Activated CD4-positive, CD25-positive, alpha-beta regulatory T cell treated with anti-CD3 and anti-CD28 coated beads, Interleukin-2, amount 50 U/mL, for 16 hours (primary cell): Measurements from ENCODE around the gene ZNF787.
"Not testable (repeated sequence)": the region's sequence is repeated elsewhere in the genome, so short reads cannot be mapped to it uniquely, and the experiment has no call there.

Experiments used
- DNase-seq: peaks from one replicate; pipeline ENCODE4 v3.0.0-alpha.2; 2020; ENCODE audit warnings: low read depth, low spot score

ZNF787 gene

DNA sequence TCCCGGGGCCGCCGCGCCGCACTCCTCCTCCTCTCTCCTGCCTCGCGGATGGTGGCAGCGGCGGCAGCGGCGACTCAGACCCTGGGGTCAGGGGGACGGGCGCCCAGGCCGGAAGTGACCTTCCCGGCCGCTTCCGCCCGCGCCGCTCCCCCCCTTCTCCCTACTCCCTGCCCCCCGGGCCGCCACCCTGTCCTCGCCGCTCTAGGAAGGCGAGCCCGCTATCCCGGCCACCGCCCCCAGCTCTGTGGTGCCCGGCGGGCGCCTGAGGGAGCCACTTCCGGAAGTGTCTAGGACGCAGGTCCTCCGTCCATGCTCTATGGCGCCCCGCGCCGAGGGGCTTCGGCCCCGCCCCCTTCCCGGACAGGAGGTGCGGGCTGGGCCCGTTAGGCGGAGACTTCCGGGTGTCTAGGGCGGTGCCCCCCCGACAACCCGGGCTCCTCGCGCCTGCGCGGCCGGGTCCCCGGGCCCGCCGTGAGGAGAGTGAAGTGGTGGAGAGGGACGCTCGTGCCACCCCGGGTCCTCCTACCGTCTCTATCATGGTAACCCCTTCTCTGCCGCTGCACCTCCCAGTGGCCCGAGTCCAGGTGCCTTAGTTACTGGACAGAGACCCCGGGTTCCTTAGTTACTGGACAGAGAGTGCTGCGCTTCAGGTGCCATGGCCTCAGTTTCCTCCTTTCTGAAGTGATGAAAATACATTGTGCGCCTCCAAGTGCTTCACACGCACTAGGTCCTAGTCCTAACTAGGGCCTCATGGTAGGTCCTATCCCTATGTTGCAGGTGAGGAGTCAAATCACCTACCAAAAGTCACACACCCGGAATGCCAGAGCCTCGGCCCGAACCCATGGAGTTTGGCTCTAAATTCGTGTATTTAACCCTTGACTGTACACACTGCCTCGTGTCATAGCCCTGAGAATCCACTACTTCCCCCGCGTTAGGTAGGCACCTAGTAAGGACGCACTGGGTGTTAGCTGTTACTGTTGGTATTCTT lies at the start of gene ZNF787:
Gene ZNF787, minus strand, starts transcription at position 116 of the 988 bp plus-strand sequence. CDS start 18,078 bp downstream, outside the sequence.
- peak; percentile 92 for DNase-seq

- DNase-seq: no peak
Measured at GRCh38 chr19:56170261-56170660, 49.2 kb upstream of the ZNF787 start.

- DNase-seq: no peak
Measured at GRCh38 chr19:56167064-56167578, 46.0 kb upstream of the ZNF787 start.

GRCh38 chr19:56163097-56163496 lies 42.0 kb upstream of the ZNF787 start:
- DNase-seq: no peak

DNA sequence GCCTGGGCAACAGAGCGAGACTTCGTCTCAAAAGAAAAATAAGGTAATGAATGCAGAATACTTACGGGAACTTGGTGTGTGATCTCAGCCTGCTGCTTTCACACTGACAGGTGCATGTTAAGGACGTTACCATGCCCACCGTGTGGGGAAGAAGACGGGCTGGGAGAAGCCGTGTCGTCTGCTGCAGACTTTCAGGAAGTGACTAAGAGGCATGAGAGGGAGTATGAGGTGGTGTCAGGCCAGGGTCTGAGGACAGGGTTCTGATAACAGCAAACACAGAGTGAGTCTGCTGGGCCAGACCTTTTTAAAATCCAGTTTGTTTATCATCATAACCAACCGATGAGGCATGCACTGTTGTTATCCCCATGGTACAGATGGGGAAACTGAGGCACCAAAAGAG lies 41.2 kb upstream of the ZNF787 start:
- DNase-seq: no peak

GRCh38 chr19:56161534-56161933 lies 40.4 kb upstream of the ZNF787 start:
- DNase-seq: no peak

DNA sequence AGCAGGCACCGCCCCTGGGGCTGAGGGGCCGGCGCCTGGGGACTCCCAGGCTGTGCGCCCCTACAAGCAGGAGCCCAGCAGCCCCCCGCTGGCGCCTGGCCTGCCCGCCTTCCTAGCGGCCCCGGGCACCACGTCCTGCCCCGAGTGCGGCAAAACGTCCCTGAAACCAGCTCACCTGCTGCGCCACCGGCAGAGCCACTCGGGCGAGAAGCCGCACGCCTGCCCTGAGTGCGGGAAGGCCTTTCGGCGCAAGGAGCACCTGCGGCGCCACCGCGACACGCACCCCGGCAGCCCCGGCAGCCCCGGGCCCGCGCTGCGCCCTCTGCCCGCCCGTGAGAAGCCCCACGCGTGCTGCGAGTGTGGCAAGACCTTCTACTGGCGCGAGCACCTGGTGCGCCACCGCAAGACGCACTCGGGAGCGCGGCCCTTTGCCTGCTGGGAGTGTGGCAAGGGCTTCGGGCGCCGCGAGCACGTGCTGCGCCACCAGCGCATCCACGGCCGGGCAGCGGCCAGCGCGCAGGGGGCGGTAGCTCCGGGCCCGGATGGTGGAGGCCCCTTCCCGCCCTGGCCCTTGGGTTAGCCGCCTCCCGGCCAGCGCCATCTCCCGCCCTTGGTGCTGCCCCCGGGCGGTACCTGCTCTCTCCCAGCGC lies 38.7 kb upstream of the ZNF787 start:
- DNase-seq: no peak

GRCh38 chr19:56159009-56159559 lies 38.0 kb upstream of the ZNF787 start:
- DNase-seq: no peak

DNA sequence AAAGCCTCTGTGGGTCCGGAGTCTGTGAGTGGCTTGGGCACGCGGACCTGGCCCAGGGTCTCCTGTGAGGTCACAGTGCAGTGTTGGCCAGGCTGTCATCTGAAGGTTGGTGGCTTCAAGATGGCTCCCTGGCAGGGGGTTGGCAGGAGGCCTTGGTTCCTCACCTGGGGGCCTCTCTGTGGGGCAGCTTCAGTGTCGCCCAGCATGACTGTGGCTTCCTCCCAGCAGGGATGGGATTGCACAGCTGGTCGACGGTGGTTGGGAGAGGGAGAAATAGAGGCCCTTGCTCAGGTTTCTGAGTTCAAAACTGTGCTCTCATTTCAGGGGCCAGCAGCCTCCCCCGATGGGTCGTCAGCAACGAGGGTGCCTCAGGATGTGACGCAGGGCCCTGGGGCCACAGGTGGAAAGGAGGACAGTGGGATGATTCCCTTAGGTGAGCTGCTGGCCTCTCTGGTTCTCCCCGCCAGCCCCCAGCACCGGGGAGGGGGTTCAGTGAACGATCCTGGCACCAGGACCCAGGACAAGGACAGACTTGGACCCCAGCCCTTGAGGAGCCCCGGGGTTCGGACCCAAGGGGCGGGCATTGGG lies 37.2 kb upstream of the ZNF787 start:
- DNase-seq: no peak

GRCh38 chr19:56156768-56157167 lies 35.7 kb upstream of the ZNF787 start:
- DNase-seq: no peak

GRCh38 chr19:56155124-56155687 lies 34.1 kb upstream of the ZNF787 start:
- DNase-seq: no peak

DNA sequence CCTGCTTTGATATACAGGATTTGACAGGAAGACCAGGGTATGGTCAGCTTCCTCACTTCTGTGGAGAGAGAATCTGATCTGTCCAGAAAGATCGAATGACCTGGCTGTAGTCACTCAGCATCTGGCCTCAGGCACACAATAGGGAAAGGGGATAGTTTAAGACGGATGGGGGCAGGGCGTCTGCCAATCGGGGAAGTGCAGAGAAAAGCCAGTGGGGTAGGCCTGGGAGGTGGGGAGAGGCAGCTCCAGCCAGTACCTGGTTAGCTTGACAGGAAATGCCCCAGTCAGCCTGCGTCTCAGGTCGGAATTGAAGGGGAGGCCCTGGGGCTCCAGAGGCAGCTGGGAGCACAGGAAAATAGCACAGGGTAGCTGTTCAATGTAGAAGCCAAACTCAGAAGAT lies 32.4 kb upstream of the ZNF787 start:
- no peak for DNase-seq

GRCh38 chr19:56152644-56153043 lies 31.5 kb upstream of the ZNF787 start:
- DNase-seq: no peak

GRCh38 chr19:56150358-56150757 lies 29.3 kb upstream of the ZNF787 start:
- DNase-seq: no peak

GRCh38 chr19:56149656-56150038 lies 28.6 kb upstream of the ZNF787 start:
- DNase-seq: no peak

DNA sequence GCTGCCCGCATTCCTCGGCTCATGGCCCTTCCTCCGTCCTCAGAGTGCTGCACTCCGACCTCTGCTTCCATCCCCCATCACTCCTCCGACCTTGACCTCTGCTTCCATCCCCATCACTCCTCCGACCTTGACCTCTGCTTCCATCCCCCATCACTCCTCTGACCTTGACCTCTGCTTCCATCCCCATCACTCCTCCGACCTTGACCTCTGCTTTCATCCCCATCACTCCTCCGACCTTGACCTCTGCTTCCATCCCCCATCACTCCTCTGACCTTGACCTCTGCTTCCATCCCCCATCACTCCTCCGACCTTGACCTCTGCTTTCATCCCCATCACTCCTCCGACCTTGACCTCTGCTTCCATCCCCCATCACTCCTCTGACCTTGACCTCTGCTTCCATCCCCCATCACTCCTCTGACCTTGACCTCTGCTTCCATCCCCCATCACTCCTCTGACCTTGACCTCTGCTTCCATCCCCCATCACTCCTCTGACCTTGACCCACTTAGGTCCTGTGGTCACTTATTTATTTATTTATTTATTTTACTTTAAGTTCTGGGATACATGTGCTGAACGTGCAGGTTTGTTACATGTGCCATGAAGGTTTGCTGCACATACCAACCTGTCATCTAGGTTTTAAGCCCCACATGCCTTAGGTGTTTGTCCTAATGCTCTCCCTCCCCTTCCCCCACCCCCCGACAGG lies 28.0 kb upstream of the ZNF787 start:
- DNase-seq: not testable (repeated sequence)

DNA sequence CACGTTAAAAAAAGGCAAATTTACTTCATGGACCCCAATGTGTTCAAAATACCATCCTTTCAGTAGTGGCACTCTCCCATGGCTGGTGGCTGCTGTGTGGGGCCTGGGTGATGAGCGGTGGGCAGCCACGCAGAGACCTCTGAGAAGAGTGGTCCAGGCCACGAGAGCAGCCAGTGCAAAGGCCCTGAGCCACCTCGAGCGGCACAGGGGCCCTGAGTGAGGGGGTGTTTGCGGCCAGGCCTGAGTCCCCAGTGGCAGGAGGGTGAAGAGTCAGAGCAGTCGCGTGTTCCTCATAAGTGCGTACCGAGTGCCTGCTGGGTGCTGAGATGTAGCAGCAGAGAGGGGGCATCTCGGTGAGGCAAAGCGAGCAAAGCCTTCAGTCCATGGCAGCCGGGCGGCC lies 27.0 kb upstream of the ZNF787 start:
- DNase-seq: no peak

DNA sequence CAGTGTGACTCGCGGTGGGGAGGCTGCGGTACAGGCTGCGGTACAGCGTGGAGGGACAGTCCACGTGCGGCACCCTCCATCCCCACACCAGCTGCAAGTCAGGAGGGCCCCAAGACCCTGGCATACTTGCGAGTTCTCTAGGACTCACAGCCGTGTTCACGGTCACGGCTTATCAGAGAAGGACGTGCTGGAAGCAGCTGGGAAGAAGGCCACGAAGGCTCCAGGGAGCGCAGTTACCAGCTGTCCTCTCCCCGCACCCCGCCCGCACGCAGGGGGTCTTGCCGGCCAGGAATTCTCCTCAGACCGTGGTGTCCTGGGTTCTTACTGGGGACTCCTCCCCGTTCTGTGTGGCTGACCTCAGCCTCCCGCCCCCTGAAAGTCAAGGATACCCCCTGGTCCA lies 26.2 kb upstream of the ZNF787 start:
- DNase-seq: no peak

GRCh38 chr19:56146904-56147303 lies 25.8 kb upstream of the ZNF787 start:
- DNase-seq: no peak

DNA sequence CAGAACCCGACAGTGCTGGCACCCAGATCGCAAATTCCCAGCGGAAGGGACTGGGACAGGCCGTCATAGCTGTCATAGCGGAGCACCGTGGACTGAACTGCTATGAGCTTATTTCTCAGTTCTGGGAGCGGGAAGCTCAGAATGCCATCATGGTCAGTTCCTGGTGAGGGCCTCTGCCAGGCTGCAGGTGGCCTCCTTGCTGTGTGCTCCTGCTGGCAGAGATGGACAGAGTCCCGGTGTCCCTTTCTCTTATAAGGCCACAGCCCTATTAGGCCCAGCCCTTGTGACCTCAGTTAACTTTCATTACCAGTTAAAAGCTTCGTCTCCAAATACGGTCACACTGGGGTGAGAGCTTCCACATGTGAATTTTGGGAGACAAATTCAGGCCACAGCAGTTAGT lies 24.6 kb upstream of the ZNF787 start:
- DNase-seq: no peak

GRCh38 chr19:56144831-56145230 lies 23.7 kb upstream of the ZNF787 start:
- no peak for DNase-seq
